GM18867 (cell line): ENCODE results near the gene ARPC4.

Experiments used
- ATAC-seq: cut with Tn5 transposase; IDR thresholded peaks from one replicate; pipeline ENCODE4 v1.9.1; 2021; ENCODE audit warnings: mild to moderate bottlenecking, moderate library complexity; ENCODE audit not compliant: unreplicated experiment

Gene ARPC4

GRCh38 chr3:9792405-9793160 is at the start of gene ARPC4, which contains the start of gene TADA3:
TSS of gene ARPC4 (plus strand) at chr3:9793082. CDS start at chr3:9793122, 40 bp downstream.
TSS of gene TADA3 (minus strand) at chr3:9792473. CDS start at chr3:9791466, 1,007 bp downstream.
- peak; percentile 82 for ATAC-seq

GRCh38 chr3:9743548-9743947 is 49.3 kb upstream of the ARPC4 start:
- no peak for ATAC-seq

GRCh38 chr3:9744162-9744561 is 48.7 kb upstream of the ARPC4 start:
- no peak for ATAC-seq

GRCh38 chr3:9745521-9745920 is 47.4 kb upstream of the ARPC4 start:
- ATAC-seq, result no peak

- ATAC-seq, result no peak
These were observed 46.6 kb upstream of the ARPC4 start for GRCh38 chr3:9746330-9746729.

- ATAC-seq, result peak; percentile 24
These were observed 45.6 kb upstream of the ARPC4 start for GRCh38 chr3:9747267-9747666.

- ATAC-seq, result no peak
These were observed 44.9 kb upstream of the ARPC4 start for GRCh38 chr3:9748031-9748430.

GRCh38 chr3:9749296-9749644 is 43.6 kb upstream of the ARPC4 start:
- ATAC-seq, result no peak

GRCh38 chr3:9749645-9750555 is 43.0 kb upstream of the ARPC4 start, which contains the start of gene OGG1:
TSS of gene OGG1 (plus strand) at chr3:9749952. CDS start at chr3:9750287, 335 bp downstream.
- ATAC-seq, result peak; percentile 90

- ATAC-seq, result no peak
These were observed 42.1 kb upstream of the ARPC4 start for GRCh38 chr3:9750556-9751411.

GRCh38 chr3:9754678-9755077 is 38.2 kb upstream of the ARPC4 start:
- no peak for ATAC-seq

- ATAC-seq, result no peak
These were observed 35.5 kb upstream of the ARPC4 start for GRCh38 chr3:9757427-9757826.

GRCh38 chr3:9760779-9761505 is 31.9 kb upstream of the ARPC4 start:
- no peak for ATAC-seq

- no peak for ATAC-seq
These were observed 31.0 kb upstream of the ARPC4 start for GRCh38 chr3:9761919-9762318.

GRCh38 chr3:9762871-9763270 is 30.0 kb upstream of the ARPC4 start:
- ATAC-seq, result no peak

GRCh38 chr3:9765865-9766264 is 27.0 kb upstream of the ARPC4 start:
- ATAC-seq, result no peak

GRCh38 chr3:9767418-9767817 is 25.5 kb upstream of the ARPC4 start:
- no peak for ATAC-seq

GRCh38 chr3:9768141-9768775 is 24.6 kb upstream of the ARPC4 start:
- no peak for ATAC-seq

- no peak for ATAC-seq
These were observed 23.9 kb upstream of the ARPC4 start for GRCh38 chr3:9769012-9769411.
